Measurements from ENCODE around the gene DAGLA.
A peak's percentile ranks its signal among the peaks of the same experiment; 100 is the strongest.

The DAGLA gene

GRCh38 chr11:61743486-61744095 is 63.4 kb downstream of the DAGLA start:
- Mint-ChIP-seq H3K27ac (no peak overlapping the region), H3K27me3 (peaks cover 7% of the 10 kb centered on the region), H3K36me3 (ENCODE audit: low read depth) (no peaks in the 10 kb centered on the region), H3K4me3 (no peak overlapping the region), H3K9me3 (no peaks in the 10 kb centered on the region), H3K4me1 (ENCODE audit: low read depth) (no peaks in the 10 kb centered on the region)
- no peak for DNase-seq

- peaks cover 11% of the 10 kb centered on the region for H3K27me3 Mint-ChIP-seq
- no peak for DNase-seq
- no peaks in the 10 kb centered on the region for H3K36me3 Mint-ChIP-seq (ENCODE audit: low read depth)
- H3K27ac Mint-ChIP-seq, result no peak overlapping the region
- no peak overlapping the region for H3K4me3 Mint-ChIP-seq
- H3K9me3 Mint-ChIP-seq, result no peaks in the 10 kb centered on the region
- no peaks in the 10 kb centered on the region for H3K4me1 Mint-ChIP-seq (ENCODE audit: low read depth)
These were observed 64.0 kb downstream of the DAGLA start for GRCh38 chr11:61744181-61744580.

GRCh38 chr11:61744609-61745156 is 64.5 kb downstream of the DAGLA start:
- Mint-ChIP-seq H3K27me3 (peaks cover 16% of the 10 kb centered on the region), H3K4me3 (no peak overlapping the region), H3K36me3 (ENCODE audit: low read depth) (no peaks in the 10 kb centered on the region), H3K27ac (no peak overlapping the region), H3K4me1 (ENCODE audit: low read depth) (no peaks in the 10 kb centered on the region), H3K9me3 (no peaks in the 10 kb centered on the region)
- DNase-seq, result no peak

- H3K9me3 Mint-ChIP-seq, result no peaks in the 10 kb centered on the region
- no peak for DNase-seq
- H3K36me3 Mint-ChIP-seq (ENCODE audit: low read depth), result no peaks in the 10 kb centered on the region
- H3K27ac Mint-ChIP-seq, result no peak overlapping the region
- no peak overlapping the region for H3K4me3 Mint-ChIP-seq
- no peaks in the 10 kb centered on the region for H3K4me1 Mint-ChIP-seq (ENCODE audit: low read depth)
- H3K27me3 Mint-ChIP-seq, result peaks cover 21% of the 10 kb centered on the region
These were observed 65.7 kb downstream of the DAGLA start for GRCh38 chr11:61745781-61746441.

GRCh38 chr11:61746442-61747191 is 66.4 kb downstream of the DAGLA start:
- Mint-ChIP-seq H3K36me3 (ENCODE audit: low read depth) (no peaks in the 10 kb centered on the region), H3K27ac (no peak overlapping the region), H3K9me3 (no peaks in the 10 kb centered on the region), H3K27me3 (peaks cover 26% of the 10 kb centered on the region), H3K4me1 (ENCODE audit: low read depth) (no peaks in the 10 kb centered on the region), H3K4me3 (no peak overlapping the region)
- no peak for DNase-seq

GRCh38 chr11:61747192-61747966 is 67.2 kb downstream of the DAGLA start:
- Mint-ChIP-seq H3K9me3 (no peaks in the 10 kb centered on the region), H3K36me3 (ENCODE audit: low read depth) (no peaks in the 10 kb centered on the region), H3K27me3 (peaks cover 31% of the 10 kb centered on the region), H3K4me3 (no peak overlapping the region), H3K27ac (no peak overlapping the region), H3K4me1 (ENCODE audit: low read depth) (peaks cover 2% of the 10 kb centered on the region)
- DNase-seq, result peak; percentile 64

GRCh38 chr11:61747967-61748285 is 67.7 kb downstream of the DAGLA start:
- Mint-ChIP-seq H3K9me3 (no peaks in the 10 kb centered on the region), H3K27me3 (peaks cover 33% of the 10 kb centered on the region), H3K4me1 (ENCODE audit: low read depth) (peaks cover 3% of the 10 kb centered on the region), H3K27ac (no peak overlapping the region), H3K4me3 (no peak overlapping the region), H3K36me3 (ENCODE audit: low read depth) (no peaks in the 10 kb centered on the region)
- DNase-seq, result no peak

- Mint-ChIP-seq H3K36me3 (ENCODE audit: low read depth) (no peaks in the 10 kb centered on the region), H3K27ac (no peak overlapping the region), H3K4me3 (no peak overlapping the region), H3K4me1 (ENCODE audit: low read depth) (peaks cover 5% of the 10 kb centered on the region), H3K9me3 (no peaks in the 10 kb centered on the region), H3K27me3 (peaks cover 45% of the 10 kb centered on the region)
- no peak for DNase-seq
These were observed 69.5 kb downstream of the DAGLA start for GRCh38 chr11:61749591-61750217.

GRCh38 chr11:61750631-61751273 is 70.6 kb downstream of the DAGLA start:
- peaks cover 45% of the 10 kb centered on the region for H3K27me3 Mint-ChIP-seq
- H3K36me3 Mint-ChIP-seq (ENCODE audit: low read depth), result no peaks in the 10 kb centered on the region
- no peak overlapping the region for H3K27ac Mint-ChIP-seq
- H3K9me3 Mint-ChIP-seq, result no peaks in the 10 kb centered on the region
- H3K4me3 Mint-ChIP-seq, result no peak overlapping the region
- H3K4me1 Mint-ChIP-seq (ENCODE audit: low read depth), result peaks cover 8% of the 10 kb centered on the region
- DNase-seq, result no peak

GRCh38 chr11:61751384-61751783 is 71.2 kb downstream of the DAGLA start:
- H3K4me1 Mint-ChIP-seq (ENCODE audit: low read depth), result peaks cover 14% of the 10 kb centered on the region
- no peak overlapping the region for H3K27ac Mint-ChIP-seq
- no peak for DNase-seq

GRCh38 chr11:61752117-61752924 is 72.1 kb downstream of the DAGLA start, which contains the start of gene MYRF:
Gene MYRF (plus strand): TSS chr11:61752636. CDS start chr11:61752745, 109 bp downstream.
- Mint-ChIP-seq H3K27me3 (peaks cover 45% of the 10 kb centered on the region), H3K9me3 (no peaks in the 10 kb centered on the region), H3K4me3 (peak within 1 kb of the TSS; percentile 63), H3K27ac (peak within 1 kb of the TSS; percentile 55), H3K4me1 (ENCODE audit: low read depth) (peaks cover 18% of the 10 kb centered on the region), H3K36me3 (ENCODE audit: low read depth) (no peaks in the 10 kb centered on the region)
- DNase-seq, result peak; percentile 82

More at GRCh38 chr11:61751384-61751783, 71.2 kb downstream of the DAGLA start:
- peaks cover 45% of the 10 kb centered on the region for H3K27me3 Mint-ChIP-seq
- H3K4me3 Mint-ChIP-seq, result no peak overlapping the region
- no peaks in the 10 kb centered on the region for H3K9me3 Mint-ChIP-seq
- H3K36me3 Mint-ChIP-seq (ENCODE audit: low read depth), result no peaks in the 10 kb centered on the region

- Mint-ChIP-seq H3K4me1 (ENCODE audit: low read depth) (peaks cover 18% of the 10 kb centered on the region), H3K27ac (peak overlapping the region; percentile 55), H3K36me3 (ENCODE audit: low read depth) (no peaks in the 10 kb centered on the region), H3K4me3 (peak overlapping the region; percentile 63), H3K9me3 (no peaks in the 10 kb centered on the region), H3K27me3 (peaks cover 43% of the 10 kb centered on the region)
- DNase-seq, result no peak
These were observed 72.8 kb downstream of the DAGLA start for GRCh38 chr11:61752925-61753521.

- H3K9me3 Mint-ChIP-seq, result no peaks in the 10 kb centered on the region
- peaks cover 37% of the 10 kb centered on the region for H3K27me3 Mint-ChIP-seq
- no peaks in the 10 kb centered on the region for H3K36me3 Mint-ChIP-seq (ENCODE audit: low read depth)
- peaks cover 18% of the 10 kb centered on the region for H3K4me1 Mint-ChIP-seq (ENCODE audit: low read depth)
- H3K4me3 Mint-ChIP-seq, result peak overlapping the region; percentile 8
- DNase-seq, result no peak
- H3K27ac Mint-ChIP-seq, result no peak overlapping the region
These were observed 73.5 kb downstream of the DAGLA start for GRCh38 chr11:61753672-61754071.

Data from activated T-cell treated with anti-CD3 and anti-CD28 coated beads, Interleukin-2, amount 50 U/mL, for 24 hours (primary cell).